GM18508 (cell line): Measurements from ENCODE around the gene NEK10.

ENCODE experiments used
- ATAC-seq: cut with Tn5 transposase; IDR thresholded peaks from one replicate; pipeline ENCODE4 v1.9.1; 2021; ENCODE audit warnings: moderate number of reproducible peaks; ENCODE audit not compliant: insufficient read depth, unreplicated experiment

Gene NEK10

GRCh38 chr3:27127195-27127594 is 242.0 kb downstream of the NEK10 start:
- ATAC-seq = no peak

- ATAC-seq = no peak
Observed at GRCh38 chr3:27125821-27126501, 243.2 kb downstream of the NEK10 start.

- ATAC-seq = no peak
Observed at GRCh38 chr3:27119639-27120038, 249.5 kb downstream of the NEK10 start.

- ATAC-seq = no peak
Observed at GRCh38 chr3:27115352-27115751, 253.8 kb downstream of the NEK10 start.

- ATAC-seq = no peak
Observed at GRCh38 chr3:27114684-27115083, 254.5 kb downstream of the NEK10 start.

- no peak for ATAC-seq
Observed at GRCh38 chr3:27114129-27114528, 255.1 kb downstream of the NEK10 start.

GRCh38 chr3:27110020-27110419 is 259.2 kb downstream of the NEK10 start:
- ATAC-seq = no peak

GRCh38 chr3:27108322-27108721 is 260.9 kb downstream of the NEK10 start:
- ATAC-seq = no peak

GRCh38 chr3:27105904-27106303 is 263.3 kb downstream of the NEK10 start:
- no peak for ATAC-seq

- no peak for ATAC-seq
Observed at GRCh38 chr3:27097182-27097581, 272.0 kb downstream of the NEK10 start.

- no peak for ATAC-seq
Observed at GRCh38 chr3:27095553-27096222, 273.5 kb downstream of the NEK10 start.

GRCh38 chr3:27094721-27095120 is 274.5 kb downstream of the NEK10 start:
- ATAC-seq = no peak

GRCh38 chr3:27093771-27094170 is 275.4 kb downstream of the NEK10 start:
- no peak for ATAC-seq

- no peak for ATAC-seq
Observed at GRCh38 chr3:27090275-27091041, 278.7 kb downstream of the NEK10 start.

- no peak for ATAC-seq
Observed at GRCh38 chr3:27089645-27090044, 279.5 kb downstream of the NEK10 start.

GRCh38 chr3:27089068-27089467 is 280.1 kb downstream of the NEK10 start:
- no peak for ATAC-seq

GRCh38 chr3:27085829-27086730 is 283.1 kb downstream of the NEK10 start:
- no peak for ATAC-seq

- ATAC-seq = no peak
Observed at GRCh38 chr3:27081992-27082607, 287.1 kb downstream of the NEK10 start.

- ATAC-seq = no peak
Observed at GRCh38 chr3:27081566-27081965, 287.6 kb downstream of the NEK10 start.

- no peak for ATAC-seq
Observed at GRCh38 chr3:27080258-27080525, 289.0 kb downstream of the NEK10 start.
